Kidney (tissue), 14 donors: Measurements from ENCODE around the gene CTSW. TPM values are rescaled to one million over a fixed set of nuclear protein-coding genes. Genes with fewer than 3 reads are reported as not detected.

ENCODE experiments used
- DNase-seq, 5 donors: peaks; one replicate each; pipeline ENCODE4 v3.0.0-alpha.2; 2013 to 2020
- FAIRE-seq: peaks from 2 replicates; lab custom pipeline; 2012; peaks lifted over from hg19 to GRCh38; lab: Jason Lieb, UNC
- H3K27ac ChIP-seq, 2 donors: one replicate each; pipeline ENCODE4 v1.7.0; 2013; ENCODE audit warnings: low read depth in 2 of 2, low read length in 2 of 2, inconsistent platforms in 1 of 2
- H3K27me3 ChIP-seq: one replicate; pipeline ENCODE4 v1.7.1; 2013; ENCODE audit warnings: low read length, inconsistent platforms; ENCODE audit not compliant: control insufficient read depth, insufficient read depth
- H3K36me3 ChIP-seq, 3 donors: one replicate each; pipeline versions ENCODE4 v1.7.0 to v1.7.1; 2013; ENCODE audit warnings: low read length in 3 of 3, control low read depth in 1 of 3, inconsistent platforms in 1 of 3; ENCODE audit not compliant: insufficient read depth in 3 of 3, control insufficient read depth in 2 of 3
- H3K4me1 ChIP-seq, 3 donors: one replicate each; pipeline versions ENCODE4 v1.7.0 to v1.7.1; 2013; ENCODE audit warnings: low read length in 3 of 3, inconsistent platforms in 1 of 3, low read depth in 1 of 3; ENCODE audit not compliant: control insufficient read depth in 2 of 3, insufficient read depth in 2 of 3
- H3K4me3 ChIP-seq, 3 donors: one replicate each; pipeline versions ENCODE4 v1.7.0 to v1.8.1; 2013; ENCODE audit warnings: low read length in 3 of 3, control low read depth in 1 of 3, inconsistent platforms in 1 of 3
- H3K9ac ChIP-seq, 3 donors: one replicate each; pipeline versions ENCODE4 v1.7.0 to v1.7.1; 2013; ENCODE audit warnings: low read length in 3 of 3, control low read depth in 1 of 3, inconsistent platforms in 1 of 3
- H3K9me3 ChIP-seq, 3 donors: one replicate each; pipeline versions ENCODE4 v1.7.0 to v1.7.1; 2013; ENCODE audit warnings: low read length in 3 of 3, control low read depth in 1 of 3, inconsistent platforms in 1 of 3; ENCODE audit not compliant: control insufficient read depth in 2 of 3, insufficient read depth in 1 of 3
- CTCF ChIP-seq: IDR thresholded peaks from 3 replicates; pipeline ENCODE4 v1.5.1; 2012; ENCODE audit warnings: mild to moderate bottlenecking, moderate library complexity, borderline replicate concordance; ENCODE audit not compliant: insufficient read depth; ENCODE audit errors: extremely low read depth
- intact Hi-C: fragments of 100-400 bp; cut with DNase I; formaldehyde crosslinking; loops from one replicate; pipeline ENCODE4 v1.11.1; 2022
- polyA plus RNA-seq: library from polyadenylated mRNA; stranded (reverse); fragments of 350-450 nt; fragmentation: Illumina TruSeq; extraction: RNeasy Lipid Tissue Mini Kit (QIAGEN cat#74804); gene quantifications from one replicate; pipeline ENCODE4 v1.2.3, GENCODE V29; 2014; ENCODE audit warnings: low read depth, low replicate concordance; ENCODE audit not compliant: insufficient read depth
- total RNA-seq: library from RNA; stranded (reverse); fragmentation: NEBNext Ultra II Directional; extraction: Animal tissue kit (Norgen Biotek cat#: 25700); gene quantifications from one replicate; pipeline ENCODE4 v1.2.1, GENCODE V29; 2021
- donor health status: control.
- donor health status: control.
- donor health status: control.
- donor health status: control.
- donor health status: control.
- donor health status: DM: yes; HTN: yes; CAD: no.
- donor health status: Normal renal cell carcinoma (clear cell type).

The CTSW gene
- total and polyA plus RNA-seq, 2 donors from 2014 or later: 1.3 to 3.9 TPM

DNA sequence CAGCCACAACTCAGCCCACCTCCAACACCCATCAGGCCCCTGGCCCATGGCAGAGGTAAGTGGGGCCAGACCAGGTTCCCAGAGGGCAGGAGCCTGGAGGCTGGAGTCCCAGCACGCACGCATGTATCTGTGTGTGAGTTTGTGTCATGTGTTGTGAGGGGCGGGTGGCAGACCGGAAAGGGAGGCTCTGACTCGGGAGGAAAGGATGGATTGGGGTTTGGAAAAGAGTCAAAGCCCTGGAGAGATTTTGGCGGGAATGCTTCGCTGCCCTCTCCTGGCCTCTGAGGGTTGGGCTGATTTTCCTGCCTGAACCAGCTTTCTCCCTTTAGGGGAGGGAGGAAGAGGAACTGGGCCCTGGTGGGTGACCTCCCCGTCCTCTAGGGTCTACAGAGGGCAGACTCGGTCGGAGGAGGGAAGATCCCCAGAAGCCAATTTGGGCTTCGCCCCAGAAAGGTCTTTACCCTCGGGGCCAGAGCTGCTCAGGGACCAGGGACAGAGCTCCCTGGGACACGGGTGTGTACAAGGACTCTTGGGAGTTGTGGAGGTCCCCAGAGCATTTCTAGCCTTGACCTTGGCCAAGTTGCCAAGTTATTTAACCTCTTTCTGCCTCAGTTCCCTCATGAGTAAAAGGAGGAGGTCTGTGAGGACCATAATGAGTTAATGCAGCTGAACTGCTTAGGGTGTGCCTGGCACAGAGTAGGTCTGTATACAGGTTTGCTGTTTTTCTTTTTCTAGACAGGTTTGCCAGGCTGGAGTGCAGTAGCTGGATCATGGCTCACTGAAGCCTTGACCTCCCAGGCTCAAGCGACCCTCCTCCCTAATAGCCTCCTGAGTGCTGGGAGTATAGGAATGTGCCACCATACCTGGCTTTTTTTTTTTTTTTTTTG is 32.3 kb downstream of the CTSW start:
- peak overlapping the region in 2 of 3 donors; percentile 3 to 16 for H3K9ac ChIP-seq
- H3K27me3 ChIP-seq: no peaks in the 10 kb centered on the region
- H3K27ac ChIP-seq: peak overlapping the region in 1 of 2 donors; percentile 5
- no peaks in the 10 kb centered on the region for H3K9me3 ChIP-seq
- DNase-seq (peak; percentile 54 to 89 (median 75)), FAIRE-seq (no peak)
- intact Hi-C loops: no loop called here
- no peaks in the 10 kb centered on the region for H3K36me3 ChIP-seq
- TF ChIP-seq CTCF: peak; percentile 37
- peaks cover 0 to 21% (median 7%) of the 10 kb centered on the region in 3 donors for H3K4me1 ChIP-seq
- no peak overlapping the region for H3K4me3 ChIP-seq

GRCh38 chr11:65912845-65913244 is 33.2 kb downstream of the CTSW start:
- TF ChIP-seq CTCF: no peak
- Histone ChIP-seq H3K27ac (no peak overlapping the region), H3K27me3 (no peaks in the 10 kb centered on the region), H3K36me3 (no peaks in the 10 kb centered on the region), H3K9me3 (no peaks in the 10 kb centered on the region), H3K4me3 (no peak overlapping the region), H3K9ac (no peak overlapping the region), H3K4me1 (peaks cover 0 to 30% (median 14%) of the 10 kb centered on the region in 3 donors)
- FAIRE-seq (no peak), DNase-seq (no peak)
- intact Hi-C loops: no loop called here

DNA sequence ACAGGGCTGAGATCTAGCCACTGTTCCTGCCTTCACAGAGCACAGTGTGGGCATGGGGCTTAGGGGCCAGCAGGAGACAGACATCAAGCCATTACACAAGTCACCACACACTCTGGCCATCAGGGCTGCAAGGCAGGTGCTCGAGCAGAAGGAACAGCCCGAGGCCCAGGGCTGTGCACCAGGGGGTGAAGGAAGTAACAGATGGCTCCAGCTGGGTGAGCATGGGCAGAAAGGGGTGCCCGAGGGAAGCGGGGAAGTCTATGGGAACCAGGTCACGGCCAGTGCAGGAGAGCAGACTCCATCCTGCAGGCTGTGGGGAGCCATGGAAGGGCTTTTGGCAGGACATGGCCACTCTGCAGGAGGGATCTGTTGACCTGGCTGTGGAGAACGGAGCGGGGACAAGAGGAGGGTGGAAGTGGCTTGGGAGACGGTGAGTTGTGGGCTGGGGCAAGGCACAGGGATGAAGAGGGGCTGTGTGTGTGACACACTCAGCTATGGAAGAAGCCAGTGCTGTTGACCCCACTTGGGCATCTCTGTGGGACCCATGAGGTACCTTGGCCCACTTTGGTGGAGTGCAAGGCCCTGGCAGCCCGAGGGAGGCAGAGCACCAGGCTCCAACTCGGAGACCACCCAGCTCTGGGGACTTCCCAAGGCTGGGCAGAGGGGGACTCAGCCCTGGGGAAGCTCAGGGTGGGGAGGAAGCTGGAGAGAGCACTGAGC is 35.6 kb downstream of the CTSW start:
- no peak for TF ChIP-seq CTCF
- peaks cover 0 to 37% (median 15%) of the 10 kb centered on the region in 3 donors for H3K4me1 ChIP-seq
- H3K27ac ChIP-seq: peak overlapping the region; percentile 43 to 59
- FAIRE-seq: no peak
- intact Hi-C loops: no loop called here
- DNase-seq: no peak
- H3K36me3 ChIP-seq: no peaks in the 10 kb centered on the region
- H3K9me3 ChIP-seq: no peaks in the 10 kb centered on the region
- H3K4me3 ChIP-seq: no peak overlapping the region
- H3K27me3 ChIP-seq: no peaks in the 10 kb centered on the region
- no peak overlapping the region for H3K9ac ChIP-seq
